ENCODE results near the gene SEPTIN5.

- TF ChIP-seq, protein P1, sequence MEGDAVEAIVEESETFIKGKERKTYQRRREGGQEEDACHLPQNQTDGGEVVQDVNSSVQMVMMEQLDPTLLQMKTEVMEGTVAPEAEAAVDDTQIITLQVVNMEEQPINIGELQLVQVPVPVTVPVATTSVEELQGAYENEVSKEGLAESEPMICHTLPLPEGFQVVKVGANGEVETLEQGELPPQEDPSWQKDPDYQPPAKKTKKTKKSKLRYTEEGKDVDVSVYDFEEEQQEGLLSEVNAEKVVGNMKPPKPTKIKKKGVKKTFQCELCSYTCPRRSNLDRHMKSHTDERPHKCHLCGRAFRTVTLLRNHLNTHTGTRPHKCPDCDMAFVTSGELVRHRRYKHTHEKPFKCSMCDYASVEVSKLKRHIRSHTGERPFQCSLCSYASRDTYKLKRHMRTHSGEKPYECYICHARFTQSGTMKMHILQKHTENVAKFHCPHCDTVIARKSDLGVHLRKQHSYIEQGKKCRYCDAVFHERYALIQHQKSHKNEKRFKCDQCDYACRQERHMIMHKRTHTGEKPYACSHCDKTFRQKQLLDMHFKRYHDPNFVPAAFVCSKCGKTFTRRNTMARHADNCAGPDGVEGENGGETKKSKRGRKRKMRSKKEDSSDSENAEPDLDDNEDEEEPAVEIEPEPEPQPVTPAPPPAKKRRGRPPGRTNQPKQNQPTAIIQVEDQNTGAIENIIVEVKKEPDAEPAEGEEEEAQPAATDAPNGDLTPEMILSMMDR (IDR thresholded peaks at IDR 0.05), result no peak
- no peak for TF ChIP-seq POLR2A (IDR thresholded peaks at IDR 0.05)
These were observed 28.1 kb downstream of the SEPTIN5 start for GRCh38 chr22:19742160-19743066.
